HEK293 (cell line): ENCODE measurements around the gene PIM3.

Source experiments
- CTCF ChIA-PET: fragments of 350-600 bp; formaldehyde crosslinking; extraction: SDS; loops from one replicate; lab custom pipeline; 2021; ENCODE audit warnings: antibody characterized with exemption; lab: Yijun Ruan, JAX
- POLR2A ChIA-PET: fragments of 300-600 bp; formaldehyde crosslinking; extraction: SDS; loops from one replicate; lab custom pipeline; 2020; ENCODE audit warnings: antibody characterized with exemption, inconsistent platforms; lab: Yijun Ruan, JAX
- H3K27ac ChIP-seq: fragments of 200-500 bp; sonication (Bioruptor generic); 2 replicates; pipeline ENCODE4 v1.5.1; 2014; ENCODE audit warnings: low read depth, low read length, control low read depth, inconsistent platforms; ENCODE audit errors: extremely low read depth
- H3K36me3 ChIP-seq, 2 experiments: fragments of 200-500 bp in 1 of 2; sonication (Bioruptor generic) in 1 of 2; 1 replicate in 1 of 2; 2 replicates in 1 of 2; pipeline ENCODE4 v1.5.1; 2014 to 2017; ENCODE audit warnings: inconsistent platforms in 2 of 2, low read length in 2 of 2; ENCODE audit not compliant: control insufficient read depth in 2 of 2, insufficient read depth in 1 of 2
- H3K4me1 ChIP-seq: fragments of 200-500 bp; sonication (Bioruptor generic); 2 replicates; pipeline ENCODE4 v1.5.1; 2014; ENCODE audit warnings: mild to moderate bottlenecking, low read length, inconsistent platforms; ENCODE audit not compliant: control insufficient read depth, insufficient read depth
- H3K4me3 ChIP-seq: 2 replicates; pipeline ENCODE4 v1.5.1; 2011; ENCODE audit warnings: low read depth, mild to moderate bottlenecking, control low read depth, low read length, moderate library complexity
- H3K9me3 ChIP-seq: fragments of 200-500 bp; sonication (Bioruptor generic); 2 replicates; pipeline ENCODE4 v1.5.1; 2014; ENCODE audit warnings: low read depth, low read length, inconsistent platforms; ENCODE audit not compliant: control insufficient read depth, insufficient read depth
- CTCF ChIP-seq: fragments of 450-650 bp; formaldehyde crosslinking; IDR thresholded peaks from 2 replicates; pipeline ENCODE4 v1.5.1; 2016; ENCODE audit warnings: missing biosample characterization, missing genetic modification characterization
- PBX3 ChIP-seq: sonication (generic); formaldehyde crosslinking; IDR thresholded peaks from 2 replicates; pipeline ENCODE4 v1.8.1; 2022; ENCODE audit warnings: mild to moderate bottlenecking, moderate library complexity, missing genetic modification reagents
- PRDM10 ChIP-seq: fragments of 450-650 bp; formaldehyde crosslinking; IDR thresholded peaks from 2 replicates; pipeline ENCODE4 v1.5.1; 2016; ENCODE audit warnings: missing biosample characterization, missing genetic modification characterization
- PRDM4 ChIP-seq: fragments of 450-650 bp; formaldehyde crosslinking; IDR thresholded peaks from 2 replicates; pipeline ENCODE4 v1.5.1; 2017; ENCODE audit warnings: missing biosample characterization, missing genetic modification characterization
- ZNF121 ChIP-seq: fragments of 450-650 bp; formaldehyde crosslinking; IDR thresholded peaks from 2 replicates; pipeline ENCODE4 v1.5.1; 2016; ENCODE audit warnings: missing biosample characterization, missing genetic modification characterization
- ZNF16 ChIP-seq: fragments of 450-650 bp; formaldehyde crosslinking; IDR thresholded peaks from 2 replicates; pipeline ENCODE4 v1.5.1; 2016; ENCODE audit warnings: low read depth, missing biosample characterization, missing genetic modification characterization
- ZNF221 ChIP-seq: fragments of 450-650 bp; formaldehyde crosslinking; IDR thresholded peaks from 2 replicates; pipeline ENCODE4 v1.5.1; 2017; ENCODE audit warnings: missing biosample characterization, missing genetic modification characterization, borderline replicate concordance
- ZNF239 ChIP-seq: fragments of 450-650 bp; formaldehyde crosslinking; IDR thresholded peaks from 2 replicates; pipeline ENCODE4 v1.5.1; 2016; ENCODE audit warnings: missing biosample characterization, missing genetic modification characterization
- ZNF654 ChIP-seq: fragments of 450-650 bp; formaldehyde crosslinking; IDR thresholded peaks from 2 replicates; pipeline ENCODE4 v1.5.1; 2016; ENCODE audit warnings: low read depth, missing biosample characterization, missing genetic modification characterization
- ZNF660 ChIP-seq: fragments of 450-650 bp; IDR thresholded peaks from 2 replicates; pipeline ENCODE4 v1.5.1; 2018; ENCODE audit warnings: missing biosample characterization, mild to moderate bottlenecking, missing genetic modification characterization
- ZNF704 ChIP-seq: fragments of 450-650 bp; formaldehyde crosslinking; IDR thresholded peaks from 2 replicates; pipeline ENCODE4 v1.5.1; 2016; ENCODE audit warnings: missing biosample characterization, missing genetic modification characterization
- ZSCAN30 ChIP-seq: fragments of 450-650 bp; IDR thresholded peaks from 2 replicates; pipeline ENCODE4 v1.5.1; 2018; ENCODE audit warnings: missing biosample characterization, mild to moderate bottlenecking, missing genetic modification characterization, moderate library complexity

PIM3 gene

GRCh38 chr22:49929211-49929979, 31.2 kb upstream of the PIM3 start:
- TF ChIP-seq PRDM10 (tag by site-specific recombination) (no peak), ZNF221 (tag by site-specific recombination) (no peak), CTCF (tag by site-specific recombination) (0 out of 2 replicates have a peak, but pooled peaks have one; percentile 12), PBX3 (CRISPR knock-in tag) (peak; percentile 58; the same call in 1 of the 2 replicates), ZSCAN30 (tag by site-specific recombination) (0 out of 2 replicates have a peak, but pooled peaks have one; percentile 39), ZNF654 (tag by site-specific recombination) (peak; percentile 6; the same call in 1 of the 2 replicates), ZNF704 (tag by site-specific recombination) (no peak), ZNF239 (tag by site-specific recombination) (no peak), PRDM4 (no peak), ZNF660 (tag by site-specific recombination) (no peak), ZNF16 (tag by site-specific recombination) (no peak), ZNF121 (tag by site-specific recombination) (0 out of 2 replicates have a peak, but pooled peaks have one; percentile 23)
- H3K27ac ChIP-seq = peak overlapping the region; percentile 16; the same call in 1 of the 2 replicates
- CTCF ChIA-PET = interaction anchor here (0.7 to 4.5 kb wide), 14 partner anchors 11 to 704 kb away, joined by 3 to 67 read pairs (median 4); no protein-coding TSS in a partner anchor
- peaks cover 0 to 17% of the 10 kb centered on the region in 2 experiments; a peak in 1 of 3 replicates for H3K36me3 ChIP-seq
- no peak overlapping the region for H3K4me3 ChIP-seq
- H3K9me3 ChIP-seq = no peaks in the 10 kb centered on the region
- no peaks in the 10 kb centered on the region for H3K4me1 ChIP-seq
- POLR2A ChIA-PET = no interaction called here
